Measurements from ENCODE around the gene NDUFA7. TPM values are rescaled to one million over a fixed set of nuclear protein-coding genes. Genes with fewer than 3 reads are reported as not detected.
"Not testable (repeated sequence)": the region's sequence is repeated elsewhere in the genome, so short reads cannot be mapped to it uniquely, and the experiment has no call there.

Gene NDUFA7
- total and polyA plus RNA-seq, 3 experiments from 2014 or later, result 86.0 to 121 (median 93.3) TPM

GRCh38 chr19:8321986-8322637 lies 937 bp upstream of the NDUFA7 start:
- no peaks in the 10 kb centered on the region for H3K27me3 Mint-ChIP-seq
- no peak for DNase-seq
- H3K4me1 Mint-ChIP-seq, result peaks cover 22 to 48% (median 33%) of the 10 kb centered on the region in 3 donors
- no peaks in the 10 kb centered on the region for H3K9me3 ChIP-seq (ENCODE audit: low read length)
- H3K27ac Mint-ChIP-seq, result peak overlapping the region; percentile 97 to 100 (median 99)
- H3K27ac ChIP-seq (ENCODE audit: low read depth, low read length), result peak overlapping the region; percentile 95
- H3K9me3 Mint-ChIP-seq, result no peaks in the 10 kb centered on the region
- H3K36me3 ChIP-seq (ENCODE audit: insufficient read depth, low read length), result peaks cover 6% of the 10 kb centered on the region
- H3K4me1 ChIP-seq (ENCODE audit: insufficient read depth, low read length), result peaks cover 33% of the 10 kb centered on the region
- no peaks in the 10 kb centered on the region for H3K27me3 ChIP-seq (ENCODE audit: insufficient read depth, low read length, poor library complexity, severe bottlenecking)
- H3K4me3 ChIP-seq (ENCODE audit: low read length), result peak overlapping the region; percentile 98
- H3K36me3 Mint-ChIP-seq, result peaks cover 0 to 38% (median 0%) of the 10 kb centered on the region in 3 donors
- POLR2A ChIA-PET, result interaction anchor here (0.6 kb wide), 1 partner anchor 122 kb away, joined by 3 read pairs; the partner anchor contains the start of gene HNRNPM
- CTCF ChIA-PET, result interaction anchor here (0.8 to 1.3 kb wide), 4 partner anchors 12 to 111 kb away, joined by 3 to 7 read pairs (median 4); no protein-coding TSS in a partner anchor
- peak overlapping the region; percentile 94 to 98 (median 96) for H3K4me3 Mint-ChIP-seq

GRCh38 chr19:8320564-8321066 lies 560 bp downstream of the NDUFA7 start:
- H3K9me3 ChIP-seq (ENCODE audit: low read length), result no peaks in the 10 kb centered on the region
- Mint-ChIP-seq H3K27ac (peak overlapping the region; percentile 97 to 100 (median 99)), H3K27me3 (no peaks in the 10 kb centered on the region), H3K9me3 (no peaks in the 10 kb centered on the region), H3K36me3 (peaks cover 0 to 44% (median 1%) of the 10 kb centered on the region in 3 donors), H3K4me3 (peak overlapping the region; percentile 94 to 98 (median 96)), H3K4me1 (peaks cover 22 to 52% (median 33%) of the 10 kb centered on the region in 3 donors)
- H3K27ac ChIP-seq (ENCODE audit: low read depth, low read length), result peak overlapping the region; percentile 95
- peak overlapping the region; percentile 98 for H3K4me3 ChIP-seq (ENCODE audit: low read length)
- no peak for DNase-seq
- peaks cover 6% of the 10 kb centered on the region for H3K36me3 ChIP-seq (ENCODE audit: insufficient read depth, low read length)
- H3K4me1 ChIP-seq (ENCODE audit: insufficient read depth, low read length), result peaks cover 33% of the 10 kb centered on the region
- H3K27me3 ChIP-seq (ENCODE audit: insufficient read depth, low read length, poor library complexity, severe bottlenecking), result no peaks in the 10 kb centered on the region
- CTCF ChIA-PET, result interaction anchor here (0.5 to 1.3 kb wide), 2 partner anchors 14 to 45 kb away, joined by 4 to 5 read pairs; no protein-coding TSS in a partner anchor
- POLR2A ChIA-PET, result interaction anchor here (0.6 to 1.0 kb wide), 2 partner anchors 51 to 691 kb away, joined by 4 to 10 read pairs; no protein-coding TSS in a partner anchor

GRCh38 chr19:8319807-8320520 lies 1.2 kb downstream of the NDUFA7 start:
- Histone ChIP-seq H3K36me3 (ENCODE audit: insufficient read depth, low read length) (peaks cover 12% of the 10 kb centered on the region), H3K27ac (ENCODE audit: low read depth, low read length) (peak overlapping the region; percentile 95), H3K4me1 (ENCODE audit: insufficient read depth, low read length) (peaks cover 33% of the 10 kb centered on the region), H3K9me3 (ENCODE audit: low read length) (no peaks in the 10 kb centered on the region), H3K27me3 (ENCODE audit: insufficient read depth, low read length, poor library complexity, severe bottlenecking) (no peaks in the 10 kb centered on the region), H3K4me3 (ENCODE audit: low read length) (peak overlapping the region; percentile 98)
- Mint-ChIP-seq H3K4me1 (peaks cover 22 to 52% (median 33%) of the 10 kb centered on the region in 3 donors), H3K36me3 (peaks cover 0 to 49% (median 4%) of the 10 kb centered on the region in 3 donors), H3K9me3 (no peaks in the 10 kb centered on the region), H3K27ac (peak overlapping the region; percentile 77 to 100 (median 99)), H3K4me3 (peak overlapping the region; percentile 94 to 98 (median 96)), H3K27me3 (no peaks in the 10 kb centered on the region)
- CTCF ChIA-PET, result no interaction called here
- no peak for DNase-seq
- POLR2A ChIA-PET, result interaction anchor here (0.6 kb wide), 1 partner anchor 690 kb away, joined by 10 read pairs; no protein-coding TSS in a partner anchor

- H3K27ac ChIP-seq (ENCODE audit: low read depth, low read length); H3K9me3 Mint-ChIP-seq; H3K9me3 ChIP-seq (ENCODE audit: low read length); DNase-seq; H3K4me3 ChIP-seq (ENCODE audit: low read length); H3K27me3 Mint-ChIP-seq; H3K27me3 ChIP-seq (ENCODE audit: insufficient read depth, low read length, poor library complexity, severe bottlenecking); CTCF ChIA-PET: not testable (repeated sequence)
- H3K36me3 ChIP-seq (ENCODE audit: insufficient read depth, low read length), result peaks cover 16% of the 10 kb centered on the region
- POLR2A ChIA-PET, result interaction anchor here (0.6 to 0.7 kb wide), 2 partner anchors 621 to 796 kb away, joined by 3 to 5 read pairs; partner anchors contain the start of gene MCOLN1
- H3K4me3 Mint-ChIP-seq, result peak overlapping the region in 6 of 7 donors; percentile 34 to 84 (median 50)
- peaks cover 32% of the 10 kb centered on the region for H3K4me1 ChIP-seq (ENCODE audit: insufficient read depth, low read length)
- H3K27ac Mint-ChIP-seq, result peak overlapping the region in 2 of 8 donors; percentile 30 to 75
- H3K4me1 Mint-ChIP-seq, result peaks cover 22 to 51% (median 33%) of the 10 kb centered on the region in 3 donors
- peaks cover 0 to 56% (median 4%) of the 10 kb centered on the region in 3 donors for H3K36me3 Mint-ChIP-seq
Measured at GRCh38 chr19:8318835-8319234, 2.3 kb downstream of the NDUFA7 start.

- Mint-ChIP-seq H3K27me3 (no peaks in the 10 kb centered on the region), H3K9me3 (no peaks in the 10 kb centered on the region), H3K4me3 (no peak overlapping the region), H3K36me3 (peaks cover 0 to 52% (median 4%) of the 10 kb centered on the region in 3 donors), H3K27ac (no peak overlapping the region), H3K4me1 (peaks cover 9 to 29% (median 18%) of the 10 kb centered on the region in 3 donors)
- Histone ChIP-seq H3K27me3 (ENCODE audit: insufficient read depth, low read length, poor library complexity, severe bottlenecking) (no peaks in the 10 kb centered on the region), H3K4me3 (ENCODE audit: low read length) (no peak overlapping the region), H3K27ac (ENCODE audit: low read depth, low read length) (no peak overlapping the region), H3K9me3 (ENCODE audit: low read length) (no peaks in the 10 kb centered on the region), H3K4me1 (ENCODE audit: insufficient read depth, low read length) (peaks cover 15% of the 10 kb centered on the region), H3K36me3 (ENCODE audit: insufficient read depth, low read length) (peaks cover 11% of the 10 kb centered on the region)
- POLR2A ChIA-PET, result interaction anchor here (0.6 kb wide), 2 partner anchors 20 to 139 kb away, joined by 3 read pairs; no protein-coding TSS in a partner anchor
- CTCF ChIA-PET, result interaction anchor here (0.7 kb wide), 1 partner anchor 70 kb away, joined by 4 read pairs; no protein-coding TSS in a partner anchor
- no peak for DNase-seq
Measured at GRCh38 chr19:8316351-8317125, 4.6 kb downstream of the NDUFA7 start.

- DNase-seq; H3K27me3 Mint-ChIP-seq; H3K4me1 ChIP-seq (ENCODE audit: insufficient read depth, low read length); H3K9me3 Mint-ChIP-seq; H3K4me3 ChIP-seq (ENCODE audit: low read length); POLR2A ChIA-PET; CTCF ChIA-PET; H3K9me3 ChIP-seq (ENCODE audit: low read length); H3K27me3 ChIP-seq (ENCODE audit: insufficient read depth, low read length, poor library complexity, severe bottlenecking); H3K27ac Mint-ChIP-seq; H3K27ac ChIP-seq (ENCODE audit: low read depth, low read length): not testable (repeated sequence)
- H3K36me3 ChIP-seq (ENCODE audit: insufficient read depth, low read length), result peaks cover 11% of the 10 kb centered on the region
- Mint-ChIP-seq H3K4me3 (peak overlapping the region in 1 of 7 donors; percentile 60), H3K36me3 (peaks cover 0 to 53% (median 4%) of the 10 kb centered on the region in 3 donors), H3K4me1 (peaks cover 3 to 18% (median 10%) of the 10 kb centered on the region in 3 donors)
Measured at GRCh38 chr19:8314981-8315640, 6.1 kb downstream of the NDUFA7 start.

All from CD8-positive, alpha-beta memory T cell (primary cell).